ENCODE data around the gene ELFN1.

ELFN1 gene

GRCh38 chr7:1675036-1675671, 5.1 kb downstream of the ELFN1 start:
- H3K36me3 ChIP-seq (ENCODE audit: insufficient read depth, low read length): no peaks in the 10 kb centered on the region
- no peaks in the 10 kb centered on the region for H4K20me1 ChIP-seq (ENCODE audit: insufficient read depth, low read length, poor library complexity, severe bottlenecking)
- no peak overlapping the region for H3K9ac ChIP-seq (ENCODE audit: low read depth, low read length, poor library complexity, severe bottlenecking)
- no peak for TF ChIP-seq EZH2phosphoT487 (IDR thresholded peaks at IDR 0.05; ENCODE audit: borderline replicate concordance)
- TF ChIP-seq, protein P1, sequence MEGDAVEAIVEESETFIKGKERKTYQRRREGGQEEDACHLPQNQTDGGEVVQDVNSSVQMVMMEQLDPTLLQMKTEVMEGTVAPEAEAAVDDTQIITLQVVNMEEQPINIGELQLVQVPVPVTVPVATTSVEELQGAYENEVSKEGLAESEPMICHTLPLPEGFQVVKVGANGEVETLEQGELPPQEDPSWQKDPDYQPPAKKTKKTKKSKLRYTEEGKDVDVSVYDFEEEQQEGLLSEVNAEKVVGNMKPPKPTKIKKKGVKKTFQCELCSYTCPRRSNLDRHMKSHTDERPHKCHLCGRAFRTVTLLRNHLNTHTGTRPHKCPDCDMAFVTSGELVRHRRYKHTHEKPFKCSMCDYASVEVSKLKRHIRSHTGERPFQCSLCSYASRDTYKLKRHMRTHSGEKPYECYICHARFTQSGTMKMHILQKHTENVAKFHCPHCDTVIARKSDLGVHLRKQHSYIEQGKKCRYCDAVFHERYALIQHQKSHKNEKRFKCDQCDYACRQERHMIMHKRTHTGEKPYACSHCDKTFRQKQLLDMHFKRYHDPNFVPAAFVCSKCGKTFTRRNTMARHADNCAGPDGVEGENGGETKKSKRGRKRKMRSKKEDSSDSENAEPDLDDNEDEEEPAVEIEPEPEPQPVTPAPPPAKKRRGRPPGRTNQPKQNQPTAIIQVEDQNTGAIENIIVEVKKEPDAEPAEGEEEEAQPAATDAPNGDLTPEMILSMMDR (conservative IDR thresholded peaks at IDR 0.05; ENCODE audit: low read length): no peak
- H3F3A ChIP-seq (ENCODE audit: low read depth): no peaks in the 10 kb centered on the region
- H3K79me2 ChIP-seq (ENCODE audit: insufficient read depth, low read length): no peaks in the 10 kb centered on the region
- no peaks in the 10 kb centered on the region for H3K9me2 ChIP-seq (replicated peaks; ENCODE audit: low read depth, low read length)
- no peaks in the 10 kb centered on the region for H3K27me3 ChIP-seq (ENCODE audit: insufficient read depth, low read length, poor library complexity, severe bottlenecking)
- H3K4me1 ChIP-seq (ENCODE audit: insufficient read depth, low read length, poor library complexity, severe bottlenecking): no peaks in the 10 kb centered on the region
- no peak overlapping the region for H2AFZ ChIP-seq (ENCODE audit: low read length)
- H3K4me3 ChIP-seq (ENCODE audit: low read length, poor library complexity, severe bottlenecking): no peak overlapping the region
- no peak overlapping the region for H3K4me2 ChIP-seq (ENCODE audit: low read depth, low read length, poor library complexity, severe bottlenecking)
- no peaks in the 10 kb centered on the region for H3K9me3 ChIP-seq (ENCODE audit: insufficient read depth, low read depth, low read length)

DNA sequence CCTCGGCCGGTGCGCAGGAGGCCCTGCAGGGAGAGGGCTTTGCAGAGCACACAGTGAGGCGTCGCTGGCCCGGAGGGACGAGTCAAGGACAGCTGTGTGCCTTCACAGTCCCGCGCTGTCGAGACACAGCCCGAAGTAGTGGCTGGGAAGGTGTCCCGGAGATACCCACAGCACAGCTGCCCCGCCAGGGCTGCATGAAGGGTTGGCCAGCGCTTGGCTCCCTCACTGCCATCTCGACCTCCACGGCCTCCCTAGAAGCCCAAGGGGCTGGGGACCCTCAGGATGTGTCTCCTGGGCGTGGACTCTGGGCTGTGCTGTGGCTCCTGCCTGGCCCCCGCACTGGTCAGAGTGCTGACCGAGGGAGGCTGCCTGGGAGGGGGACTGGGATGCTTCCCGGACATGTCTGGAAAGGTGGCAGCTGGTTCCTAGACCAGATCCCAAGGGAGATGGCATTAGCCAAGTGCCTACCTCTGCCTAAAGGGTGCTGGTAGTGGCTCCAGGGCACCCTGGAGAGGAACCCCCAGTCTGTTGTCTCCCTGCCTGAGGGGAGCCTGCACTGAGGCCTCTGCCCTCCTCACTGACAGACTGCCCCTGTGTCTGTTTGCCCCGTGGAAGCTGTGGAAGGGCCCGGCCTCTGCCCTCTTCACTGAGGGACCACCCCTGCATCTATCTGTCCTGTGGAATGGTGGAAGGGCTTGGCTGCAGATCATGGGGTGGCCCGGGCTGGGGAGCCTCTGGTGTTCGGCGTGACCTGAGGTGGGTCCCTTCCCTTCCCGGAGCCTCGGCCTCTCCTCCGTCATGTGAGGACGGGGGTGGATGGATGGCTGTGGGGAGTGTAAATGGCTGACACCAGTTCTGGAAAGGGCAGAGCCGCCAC, 5.8 kb downstream of the ELFN1 start:
- TF ChIP-seq EZH2phosphoT487 (IDR thresholded peaks at IDR 0.05; ENCODE audit: borderline replicate concordance): no peak
- TF ChIP-seq, protein P1 (conservative IDR thresholded peaks at IDR 0.05; ENCODE audit: low read length): no peak
- no peaks in the 10 kb centered on the region for H3K9me3 ChIP-seq (ENCODE audit: insufficient read depth, low read depth, low read length)
- no peaks in the 10 kb centered on the region for H3K36me3 ChIP-seq (ENCODE audit: insufficient read depth, low read length)
- no peak overlapping the region for H3K4me3 ChIP-seq (ENCODE audit: low read length, poor library complexity, severe bottlenecking)
- no peak overlapping the region for H2AFZ ChIP-seq (ENCODE audit: low read length)
- no peaks in the 10 kb centered on the region for H3K27me3 ChIP-seq (ENCODE audit: insufficient read depth, low read length, poor library complexity, severe bottlenecking)
- H3F3A ChIP-seq (ENCODE audit: low read depth): no peaks in the 10 kb centered on the region
- no peak overlapping the region for H3K9ac ChIP-seq (ENCODE audit: low read depth, low read length, poor library complexity, severe bottlenecking)
- H3K79me2 ChIP-seq (ENCODE audit: insufficient read depth, low read length): no peaks in the 10 kb centered on the region
- no peak overlapping the region for H3K4me2 ChIP-seq (ENCODE audit: low read depth, low read length, poor library complexity, severe bottlenecking)
- no peaks in the 10 kb centered on the region for H3K4me1 ChIP-seq (ENCODE audit: insufficient read depth, low read length, poor library complexity, severe bottlenecking)
- no peaks in the 10 kb centered on the region for H3K9me2 ChIP-seq (replicated peaks; ENCODE audit: low read depth, low read length)
- no peaks in the 10 kb centered on the region for H4K20me1 ChIP-seq (ENCODE audit: insufficient read depth, low read length, poor library complexity, severe bottlenecking)

DNA sequence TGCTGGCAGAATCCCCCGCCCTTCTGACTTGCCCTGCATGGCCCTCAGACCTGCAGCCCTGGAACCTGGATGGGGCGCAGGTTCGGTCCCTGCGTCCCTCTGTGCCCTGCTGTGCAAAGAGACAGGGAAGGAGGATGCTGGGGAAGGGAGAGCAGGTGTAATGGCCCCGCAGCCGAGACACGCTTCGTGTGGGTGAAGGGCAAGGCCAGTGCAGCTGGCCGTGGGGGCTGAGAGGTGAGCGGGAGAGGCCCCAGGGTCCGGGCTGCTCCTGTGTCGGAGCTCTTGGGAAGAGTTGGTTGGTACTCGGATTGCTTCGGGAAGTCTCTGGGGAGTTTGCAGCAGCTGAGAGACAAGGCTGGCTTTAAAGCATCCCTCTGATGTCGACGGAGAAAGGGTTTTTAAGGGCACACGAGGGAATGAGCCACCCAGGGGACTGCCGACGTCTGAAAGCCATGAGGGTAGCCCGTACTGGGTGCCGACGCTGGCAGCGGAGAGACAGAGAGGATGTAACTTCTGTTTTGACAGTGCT, 6.5 kb downstream of the ELFN1 start:
- no peaks in the 10 kb centered on the region for H3K9me2 ChIP-seq (replicated peaks; ENCODE audit: low read depth, low read length)
- no peaks in the 10 kb centered on the region for H3K36me3 ChIP-seq (ENCODE audit: insufficient read depth, low read length)
- no peak overlapping the region for H2AFZ ChIP-seq (ENCODE audit: low read length)
- TF ChIP-seq, protein P1 (conservative IDR thresholded peaks at IDR 0.05; ENCODE audit: low read length): no peak
- no peak for TF ChIP-seq EZH2phosphoT487 (IDR thresholded peaks at IDR 0.05; ENCODE audit: borderline replicate concordance)
- H3K9me3 ChIP-seq (ENCODE audit: insufficient read depth, low read depth, low read length): no peaks in the 10 kb centered on the region
- no peaks in the 10 kb centered on the region for H3K27me3 ChIP-seq (ENCODE audit: insufficient read depth, low read length, poor library complexity, severe bottlenecking)
- H3K4me1 ChIP-seq (ENCODE audit: insufficient read depth, low read length, poor library complexity, severe bottlenecking): no peaks in the 10 kb centered on the region
- no peaks in the 10 kb centered on the region for H4K20me1 ChIP-seq (ENCODE audit: insufficient read depth, low read length, poor library complexity, severe bottlenecking)
- no peak overlapping the region for H3K9ac ChIP-seq (ENCODE audit: low read depth, low read length, poor library complexity, severe bottlenecking)
- H3F3A ChIP-seq (ENCODE audit: low read depth): no peaks in the 10 kb centered on the region
- no peaks in the 10 kb centered on the region for H3K79me2 ChIP-seq (ENCODE audit: insufficient read depth, low read length)
- H3K4me3 ChIP-seq (ENCODE audit: low read length, poor library complexity, severe bottlenecking): no peak overlapping the region
- H3K4me2 ChIP-seq (ENCODE audit: low read depth, low read length, poor library complexity, severe bottlenecking): no peak overlapping the region

All from Loucy (cell line).